Measurements from ENCODE around the gene C1orf122.

Gene C1orf122

DNA sequence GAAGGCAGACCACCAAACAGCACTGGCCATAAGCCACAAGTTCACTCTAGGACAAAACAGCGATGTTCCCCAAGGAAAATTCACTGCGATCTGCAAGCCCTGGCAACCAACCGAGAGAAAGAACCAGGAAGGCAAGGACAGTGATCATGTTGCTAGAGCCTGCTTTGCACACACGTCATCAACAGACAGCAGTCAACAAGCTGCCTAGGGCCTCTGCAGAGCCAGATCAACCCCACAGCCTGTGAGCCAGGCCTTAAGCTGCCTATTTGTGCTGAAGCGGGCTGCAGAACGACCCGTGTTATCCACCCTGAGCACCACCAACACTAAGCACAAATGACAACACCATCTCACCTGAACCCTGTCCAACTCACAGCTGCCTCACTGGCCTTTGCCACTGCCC is 6.7 kb downstream of the C1orf122 start:
- no peak for DNase-seq (ENCODE audit: low read depth)
- H3K4me3 ChIP-seq (ENCODE audit: control insufficient read depth, low read depth, low read length) = no peak overlapping the region
- TF ChIP-seq, protein P1, sequence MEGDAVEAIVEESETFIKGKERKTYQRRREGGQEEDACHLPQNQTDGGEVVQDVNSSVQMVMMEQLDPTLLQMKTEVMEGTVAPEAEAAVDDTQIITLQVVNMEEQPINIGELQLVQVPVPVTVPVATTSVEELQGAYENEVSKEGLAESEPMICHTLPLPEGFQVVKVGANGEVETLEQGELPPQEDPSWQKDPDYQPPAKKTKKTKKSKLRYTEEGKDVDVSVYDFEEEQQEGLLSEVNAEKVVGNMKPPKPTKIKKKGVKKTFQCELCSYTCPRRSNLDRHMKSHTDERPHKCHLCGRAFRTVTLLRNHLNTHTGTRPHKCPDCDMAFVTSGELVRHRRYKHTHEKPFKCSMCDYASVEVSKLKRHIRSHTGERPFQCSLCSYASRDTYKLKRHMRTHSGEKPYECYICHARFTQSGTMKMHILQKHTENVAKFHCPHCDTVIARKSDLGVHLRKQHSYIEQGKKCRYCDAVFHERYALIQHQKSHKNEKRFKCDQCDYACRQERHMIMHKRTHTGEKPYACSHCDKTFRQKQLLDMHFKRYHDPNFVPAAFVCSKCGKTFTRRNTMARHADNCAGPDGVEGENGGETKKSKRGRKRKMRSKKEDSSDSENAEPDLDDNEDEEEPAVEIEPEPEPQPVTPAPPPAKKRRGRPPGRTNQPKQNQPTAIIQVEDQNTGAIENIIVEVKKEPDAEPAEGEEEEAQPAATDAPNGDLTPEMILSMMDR (IDR thresholded peaks at IDR 0.05; ENCODE audit: control insufficient read depth, insufficient read depth, low read depth, low read length, missing control alignments) = no peak

DNA sequence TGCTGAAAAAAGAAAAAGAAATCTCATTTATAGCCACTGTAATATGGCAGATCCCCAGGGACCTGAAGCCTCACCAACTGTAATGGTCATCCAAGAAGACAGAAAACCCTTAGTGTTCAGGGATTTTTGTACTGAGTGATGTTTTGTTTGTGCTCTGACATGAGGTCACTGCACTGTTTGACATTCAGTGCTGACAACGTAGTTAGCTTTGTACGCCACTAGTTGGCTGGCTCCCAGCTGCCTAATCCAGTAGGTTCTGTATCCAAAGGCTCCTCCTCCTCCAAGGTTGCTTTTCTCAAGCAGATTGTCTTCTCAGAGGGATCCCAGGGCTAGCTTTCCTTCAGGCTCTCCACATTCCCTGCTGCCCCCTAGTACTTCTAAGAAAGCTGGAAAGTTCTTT is 9.9 kb downstream of the C1orf122 start:
- DNase-seq (ENCODE audit: low read depth) = no peak
- TF ChIP-seq, protein P1 (IDR thresholded peaks at IDR 0.05; ENCODE audit: control insufficient read depth, insufficient read depth, low read depth, low read length, missing control alignments) = no peak

DNA sequence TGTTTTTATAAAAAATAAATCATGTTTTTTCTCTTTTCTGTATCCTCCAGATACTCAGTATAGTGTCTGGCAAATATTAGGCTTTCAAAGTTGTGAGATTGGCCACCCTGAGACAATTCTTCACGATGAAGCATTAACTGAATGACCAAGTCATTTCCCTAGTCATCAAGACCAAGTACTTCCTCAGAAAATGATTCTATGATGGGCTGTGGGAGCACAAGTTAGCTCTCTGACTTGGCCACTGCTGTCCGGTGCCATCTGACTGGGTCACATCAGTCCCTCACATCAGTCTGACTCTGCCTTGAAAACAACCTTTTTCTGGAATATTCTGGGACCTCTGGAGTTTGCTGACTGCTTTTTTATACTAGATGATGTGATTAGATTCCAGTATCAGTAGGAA is 13.9 kb downstream of the C1orf122 start:
- H3K4me3 ChIP-seq (ENCODE audit: control insufficient read depth, low read depth, low read length) = no peak overlapping the region
- TF ChIP-seq, protein P1 (IDR thresholded peaks at IDR 0.05; ENCODE audit: control insufficient read depth, insufficient read depth, low read depth, low read length, missing control alignments) = no peak
- no peak for DNase-seq (ENCODE audit: low read depth)

More for the DNA sequence above, 9.9 kb downstream of the C1orf122 start:
- no peak overlapping the region for H3K4me3 ChIP-seq (ENCODE audit: control insufficient read depth, low read depth, low read length)

DNA sequence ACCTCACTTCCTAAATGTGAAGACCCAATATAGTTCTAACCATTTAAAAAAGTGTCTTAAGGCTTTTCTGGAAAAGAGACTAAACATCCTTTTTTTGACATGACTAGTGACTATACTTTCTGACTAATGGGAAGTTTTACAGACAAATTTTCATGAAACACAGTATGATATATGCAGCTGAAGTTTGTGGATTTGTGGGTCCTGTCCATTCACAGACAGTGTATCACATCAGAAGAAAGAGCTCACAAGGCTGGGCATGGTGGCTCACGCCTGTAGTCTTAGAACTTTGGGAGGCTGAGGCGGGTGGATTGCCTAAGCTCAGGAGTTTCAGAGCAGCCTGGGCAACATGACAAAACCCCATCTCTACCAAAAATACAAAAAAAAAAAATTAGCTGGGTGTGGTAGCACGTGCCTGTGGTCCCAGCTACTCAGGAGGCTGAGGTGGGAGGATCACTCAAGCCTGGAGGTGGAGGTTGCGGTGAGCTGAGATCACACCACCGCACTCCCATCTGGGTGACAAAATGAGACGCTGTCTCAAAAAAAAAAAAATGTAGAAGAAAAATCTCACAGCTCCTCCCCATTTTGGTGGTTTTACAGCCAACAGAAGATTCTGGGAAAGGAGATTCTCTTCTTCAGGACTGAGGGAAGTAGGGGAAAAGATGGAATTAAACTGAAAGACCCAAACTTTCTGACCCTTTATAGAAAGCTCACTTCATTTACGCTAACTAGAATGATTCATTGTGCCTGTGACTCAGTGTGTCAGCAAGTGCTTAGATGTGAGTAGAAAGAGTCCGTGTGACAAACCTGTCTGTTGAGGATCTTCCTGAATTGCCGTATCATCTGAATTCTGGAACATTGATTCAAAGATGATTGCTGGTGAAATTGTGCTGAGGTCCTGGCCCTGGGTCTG is 15.6 kb downstream of the C1orf122 start:
- no peak overlapping the region for H3K4me3 ChIP-seq (ENCODE audit: control insufficient read depth, low read depth, low read length)
- DNase-seq (ENCODE audit: low read depth) = no peak
- TF ChIP-seq, protein P1 (IDR thresholded peaks at IDR 0.05; ENCODE audit: control insufficient read depth, insufficient read depth, low read depth, low read length, missing control alignments) = no peak

DNA sequence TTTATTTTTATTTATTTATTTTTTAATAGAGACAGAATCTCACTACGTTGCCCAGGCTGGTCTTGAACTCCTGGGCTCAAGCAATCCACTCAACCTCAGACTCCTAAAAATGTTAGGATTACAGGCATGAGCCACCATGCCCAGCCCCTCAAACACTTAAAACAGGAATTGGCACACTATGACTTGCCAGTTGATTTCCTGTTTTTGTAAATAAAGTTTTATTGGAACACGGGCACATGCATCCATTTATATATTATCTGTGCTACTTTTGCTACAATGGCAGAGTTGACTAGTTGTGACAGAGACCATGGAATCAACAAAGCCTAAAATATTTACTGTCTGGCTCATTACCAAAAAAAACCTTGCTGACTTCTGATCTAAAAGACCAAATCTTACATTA is 16.4 kb downstream of the C1orf122 start:
- DNase-seq (ENCODE audit: low read depth) = no peak
- TF ChIP-seq, protein P1 (IDR thresholded peaks at IDR 0.05; ENCODE audit: control insufficient read depth, insufficient read depth, low read depth, low read length, missing control alignments) = no peak
- H3K4me3 ChIP-seq (ENCODE audit: control insufficient read depth, low read depth, low read length) = no peak overlapping the region

DNA sequence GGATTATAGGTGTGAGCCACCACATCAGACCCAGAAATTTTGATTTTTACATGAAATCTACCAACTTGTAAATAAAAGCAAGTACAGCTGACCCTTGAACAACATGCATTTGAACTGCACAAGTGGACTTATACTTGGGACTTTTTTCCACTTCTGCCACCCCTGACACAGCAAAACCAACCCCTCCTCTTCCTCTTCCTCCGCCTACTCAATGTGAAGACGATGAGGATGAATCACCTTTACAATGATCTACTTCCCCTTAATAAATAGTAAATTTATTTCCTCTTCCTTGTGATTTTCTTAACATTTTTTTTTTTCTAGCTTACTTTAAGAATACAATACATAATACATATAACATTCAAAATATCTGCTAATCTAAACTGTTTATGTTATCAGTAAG is 17.9 kb downstream of the C1orf122 start:
- TF ChIP-seq, protein P1 (IDR thresholded peaks at IDR 0.05; ENCODE audit: control insufficient read depth, insufficient read depth, low read depth, low read length, missing control alignments) = no peak
- no peak for DNase-seq (ENCODE audit: low read depth)
- H3K4me3 ChIP-seq (ENCODE audit: control insufficient read depth, low read depth, low read length) = no peak overlapping the region

Data from AG09309 (cell line).